Thyroid gland (tissue), 4 donors: ENCODE data around the gene TPSD1.

Experiments used
- CTCF ChIP-seq, 6 experiments: fragments of 200-600 bp in 3 of 6; fragments of 450-650 bp in 3 of 6; sonication (generic) in 3 of 6; IDR thresholded peaks; one replicate each; pipeline ENCODE4 v1.5.1; 2016 to 2019; ENCODE audit warnings: antibody characterized with exemption in 6 of 6, mild to moderate bottlenecking in 2 of 6, inconsistent platforms in 1 of 6, moderate library complexity in 1 of 6
- POLR2A ChIP-seq, 2 donors: fragments of 450-650 bp; IDR thresholded peaks; one replicate each; pipeline ENCODE4 v1.6.1; 2017; ENCODE audit warnings: antibody characterized with exemption in 2 of 2, mild to moderate bottlenecking in 2 of 2, moderate library complexity in 1 of 2

GRCh38 chr16:1279945-1280589, 24.2 kb downstream of the TPSD1 start:
- TF ChIP-seq CTCF (IDR thresholded peaks at IDR 0.05) (no peak), POLR2A (IDR thresholded peaks at IDR 0.05) (no peak)
